K562 (cell line): Measurements from ENCODE around the gene NAP1L1. TPM values are rescaled to one million over a fixed set of nuclear protein-coding genes. Genes with fewer than 3 reads are reported as not detected.

Experiments
- BCOR ChIP-seq: fragments of 450-650 bp; IDR thresholded peaks from 2 replicates; pipeline ENCODE4 v1.6.1; 2016
- E2F8 ChIP-seq: fragments of 450-650 bp; IDR thresholded peaks from 2 replicates; pipeline ENCODE4 v1.7.1; 2018; ENCODE audit warnings: mild to moderate bottlenecking, low read depth; ENCODE audit not compliant: partially characterized antibody
- FOSL1 ChIP-seq: fragments of 200-800 bp; sonication (Bioruptor generic); conservative IDR thresholded peaks from 2 replicates; pipeline ENCODE4 v1.6.1; 2016; ENCODE audit warnings: missing genetic modification characterization, missing compliant biosample characterization
- HNRNPH1 ChIP-seq: fragments of 200-400 bp; formaldehyde crosslinking; optimal IDR thresholded peaks from 2 replicates; pipeline ENCODE3; 2017; ENCODE audit warnings: low read depth, mild to moderate bottlenecking, low read length, moderate library complexity
- NCOR1 ChIP-seq: fragments of 450-650 bp; IDR thresholded peaks from 2 replicates; pipeline ENCODE4 v1.6.1; 2016; ENCODE audit warnings: mild to moderate bottlenecking, moderate library complexity
- POLR3G ChIP-seq: IDR thresholded peaks from 2 replicates; pipeline ENCODE4 v1.6.1; 2011; ENCODE audit not compliant: insufficient read length, insufficient replicate concordance; ENCODE audit errors: extremely low read depth
- RBM34 ChIP-seq: fragments of 200-400 bp; formaldehyde crosslinking; IDR thresholded peaks from 2 replicates; pipeline ENCODE4 v1.6.1; 2018; ENCODE audit warnings: low read length, borderline replicate concordance; ENCODE audit not compliant: insufficient read depth
- RBM39 ChIP-seq: fragments of 200-400 bp; formaldehyde crosslinking; optimal IDR thresholded peaks from 2 replicates; pipeline ENCODE3; 2018; ENCODE audit warnings: low read depth, low read length
- RERE ChIP-seq: sonication (generic); formaldehyde crosslinking; IDR thresholded peaks from 2 replicates; pipeline ENCODE4 v1.8.0; 2023; ENCODE audit warnings: missing genetic modification reagents, mild to moderate bottlenecking, borderline replicate concordance
- SETDB1 ChIP-seq: IDR thresholded peaks from one replicate; pipeline ENCODE4 v1.6.1; 2012; ENCODE audit warnings: low read length, control low read depth, inconsistent platforms
- YBX1 ChIP-seq: fragments of 450-650 bp; IDR thresholded peaks from 2 replicates; pipeline ENCODE4 v1.7.1; 2016; ENCODE audit warnings: mild to moderate bottlenecking
- ZBTB17 ChIP-seq: fragments of 450-650 bp; formaldehyde crosslinking; IDR thresholded peaks from 2 replicates; pipeline ENCODE4 v1.4.0; 2020; ENCODE audit warnings: mild to moderate bottlenecking
- ZC3H11A ChIP-seq: IDR thresholded peaks from 2 replicates; pipeline ENCODE4 v1.6.1; 2012; ENCODE audit warnings: low read depth, low read length, improper control_type of control experiment
- ZFP1 ChIP-seq: fragments of 450-650 bp; formaldehyde crosslinking; IDR thresholded peaks from 2 replicates; pipeline ENCODE4 v1.4.0; 2020; ENCODE audit warnings: mild to moderate bottlenecking, mixed read lengths
- ZKSCAN3 ChIP-seq: fragments of 250-450 bp; sonication (Bioruptor Pico); IDR thresholded peaks from 2 replicates; pipeline ENCODE4 v1.4.0; 2020
- ZNF165 ChIP-seq: fragments of 250-450 bp; sonication (Bioruptor Pico); IDR thresholded peaks from 2 replicates; pipeline ENCODE4 v1.4.0; 2020; ENCODE audit warnings: borderline replicate concordance
- ZNF668 ChIP-seq: fragments of 250-450 bp; sonication (Bioruptor Pico); IDR thresholded peaks from 2 replicates; pipeline ENCODE4 v1.8.0; 2022; ENCODE audit warnings: mild to moderate bottlenecking, inconsistent platforms
- ZNF740 ChIP-seq, 3 experiments: fragments of 200-800 bp in 1 of 3; sonication (Bioruptor generic) in 1 of 3; sonication (generic) in 1 of 3; formaldehyde crosslinking in 1 of 3; IDR thresholded peaks; 2 replicates each; pipeline versions ENCODE4 v1.6.1 to v1.8.0; 2016 to 2022; ENCODE audit warnings: mild to moderate bottlenecking in 2 of 3, missing compliant biosample characterization in 2 of 3, missing genetic modification characterization in 2 of 3, missing genetic modification reagents in 1 of 3
- ZNF79 ChIP-seq: fragments of 250-450 bp; sonication (Bioruptor Pico); IDR thresholded peaks from 2 replicates; pipeline ENCODE4 v1.4.0; 2020; ENCODE audit warnings: low read depth, mild to moderate bottlenecking, moderate library complexity
- polyA plus RNA-seq, 8 experiments: library from polyadenylated mRNA; depleted of rRNA in 4 of 8; stranded (reverse) in 5 of 8; unstranded in 3 of 8; fragments of >200 nt; fragmentation: Nextera tagmentation in 2 of 8; fragmentation: Illumina TruSeq in 1 of 8; extraction: Ambion mirVana in 2 of 8; extraction: Trizol in 1 of 8; gene quantifications; 2 replicates each; pipeline versions ENCODE4 v1.2.1 to v1.2.3, GENCODE V29; 2011 to 2014; ENCODE audit warnings: inconsistent platforms in 1 of 8, missing spikeins in 1 of 8
- total RNA-seq, 7 experiments: library from RNA; depleted of rRNA in 6 of 7; stranded (reverse); fragments of >200 nt in 6 of 7; fragmentation: Illumina TruSeq in 2 of 7; extraction: Trizol in 2 of 7; gene quantifications; 2 replicates each; pipeline versions ENCODE4 v1.2.1 to v1.2.3, GENCODE V29; 2011 to 2021; ENCODE audit warnings: low replicate concordance in 1 of 7

NAP1L1 gene
- total and polyA plus RNA-seq, 9 of the 15 experiments (the other 6 are each of a cell fraction or from before 2014, with no cell fraction given) = 287 to 747 (median 450) TPM

- TF ChIP-seq ZNF668 (CRISPR knock-in tag) = no peak
- TF ChIP-seq ZKSCAN3 (CRISPR knock-in tag) = no peak
- TF ChIP-seq RERE = no peak
- no peak for TF ChIP-seq RBM39
- TF ChIP-seq E2F8 = no peak
- TF ChIP-seq RBM34 = no peak
- no peak for TF ChIP-seq ZFP1 (CRISPR knock-in tag)
- no peak for TF ChIP-seq BCOR
- TF ChIP-seq ZNF740 (CRISPR knock-in tag; IDR thresholded peaks at IDR 0.05) = no peak
- TF ChIP-seq ZNF740 (tag; IDR thresholded peaks at IDR 0.05) = no peak
- TF ChIP-seq YBX1 = no peak
- peak; percentile 39; the same call in 1 of the 2 replicates for TF ChIP-seq NCOR1
- no peak for TF ChIP-seq ZNF165 (CRISPR knock-in tag)
- no peak for TF ChIP-seq ZBTB17
- no peak for TF ChIP-seq ZC3H11A
- no peak for TF ChIP-seq ZNF79 (CRISPR knock-in tag)
- TF ChIP-seq FOSL1 (tag) = 0 out of 2 replicates have a peak, but pooled peaks have one; percentile 31
- no peak for TF ChIP-seq SETDB1
- no peak for TF ChIP-seq POLR3G
- TF ChIP-seq HNRNPH1 = no peak
Measured at GRCh38 chr12:76033081-76034011, 51.1 kb downstream of the NAP1L1 start (continued).
